Epithelial cell of alveolus of lung (primary cell): ENCODE measurements around the gene ISY1. TPM values are rescaled to one million over a fixed set of nuclear protein-coding genes. Genes with fewer than 3 reads are reported as not detected.

Source experiments
- total RNA-seq: library from RNA; depleted of rRNA; stranded (reverse); fragments of >200 nt; gene quantifications from 2 replicates; pipeline ENCODE4 v1.2.1, GENCODE V29; 2015

The ISY1 gene
- total RNA-seq, result 24.4 and 27.5 TPM in 2 replicates

GRCh38 chr3:129160891-129161859 lies at the start of gene ISY1:
TSS of gene ISY1 (minus strand) at chr3:129161063. CDS start at chr3:129160975, 88 bp downstream.

GRCh38 chr3:129183569-129184395 lies 22.9 kb upstream of the ISY1 start, which contains the start of gene CNBP:
TSS of gene CNBP (minus strand) at chr3:129183896. CDS start at chr3:129171757, 12,139 bp downstream.

GRCh38 chr3:129121792-129122411 lies 39.0 kb downstream of the ISY1 start, which contains the start of gene RAB43:
TSS of gene RAB43 (minus strand) at chr3:129121804. CDS start at chr3:129121489, 315 bp downstream.

Other genes with a start within 250 kb of the ISY1 start
- gene CFAP92, start 167.0 kb downstream of the ISY1 start, total RNA-seq, result 0.40 and 1.3 TPM in 2 replicates
- gene EFCC1, start 159.8 kb downstream of the ISY1 start, total RNA-seq, result 0.65 and 10.5 TPM in 2 replicates
- not detected in 2 replicates for gene GP9, start 100.3 kb downstream of the ISY1 start, total RNA-seq
- gene RAB43, start 39.3 kb downstream of the ISY1 start, total RNA-seq, result 17.6 and 24.9 TPM in 2 replicates
- 251 and 330 TPM in 2 replicates for gene CNBP, start 22.8 kb upstream of the ISY1 start, total RNA-seq
- gene COPG1, start 88.5 kb upstream of the ISY1 start, total RNA-seq, result 185 and 256 TPM in 2 replicates
- gene HMCES, start 117.8 kb upstream of the ISY1 start, total RNA-seq, result 22.8 and 23.3 TPM in 2 replicates